ENCODE data around the gene SETD4.

SETD4 gene

GRCh38 chr21:36087362-36088138, 27.2 kb upstream of the SETD4 start:
- H3F3A ChIP-seq (ENCODE audit: control insufficient read depth, insufficient read depth) = no peaks in the 10 kb centered on the region
- no peaks in the 10 kb centered on the region for H3K79me2 ChIP-seq (ENCODE audit: control insufficient read depth, low read length)
- no peaks in the 10 kb centered on the region for H4K20me1 ChIP-seq (ENCODE audit: control insufficient read depth, insufficient read depth, low read depth, low read length)
- no peaks in the 10 kb centered on the region for H3K9me2 ChIP-seq (replicated peaks; ENCODE audit: control insufficient read depth, low read length)
- TF ChIP-seq CTCF (IDR thresholded peaks at IDR 0.05; ENCODE audit: low read depth, low read length, poor library complexity, severe bottlenecking) (peak; percentile 37), EZH2phosphoT487 (IDR thresholded peaks at IDR 0.05; ENCODE audit: borderline replicate concordance, low read length) (no peak)
- no peak overlapping the region for H3K27ac ChIP-seq (ENCODE audit: low read depth, low read length)
- no peak overlapping the region for H3K4me3 ChIP-seq (ENCODE audit: low read length)
- no peaks in the 10 kb centered on the region for H3K9me3 ChIP-seq (ENCODE audit: control insufficient read depth, insufficient read depth, low read length)
- no peak overlapping the region for H3K4me2 ChIP-seq (ENCODE audit: low read length)
- no peaks in the 10 kb centered on the region for H3K4me1 ChIP-seq (ENCODE audit: control insufficient read depth, low read length)
- no peaks in the 10 kb centered on the region for H3K27me3 ChIP-seq (ENCODE audit: control insufficient read depth, low read length)
- H3K36me3 ChIP-seq (ENCODE audit: control insufficient read depth, low read length) = no peaks in the 10 kb centered on the region

- H3F3A ChIP-seq (ENCODE audit: control insufficient read depth, insufficient read depth) = no peaks in the 10 kb centered on the region
These were observed 21.9 kb upstream of the SETD4 start for GRCh38 chr21:36082237-36082664.

GRCh38 chr21:36080386-36080785, 20.1 kb upstream of the SETD4 start:
- H3K9me3 ChIP-seq (ENCODE audit: control insufficient read depth, insufficient read depth, low read length) = no peaks in the 10 kb centered on the region
- peaks cover 8% of the 10 kb centered on the region for H3K27me3 ChIP-seq (ENCODE audit: control insufficient read depth, low read length)
- no peaks in the 10 kb centered on the region for H3F3A ChIP-seq (ENCODE audit: control insufficient read depth, insufficient read depth)
- H3K79me2 ChIP-seq (ENCODE audit: control insufficient read depth, low read length) = no peaks in the 10 kb centered on the region
- no peaks in the 10 kb centered on the region for H4K20me1 ChIP-seq (ENCODE audit: control insufficient read depth, insufficient read depth, low read depth, low read length)
- H3K4me1 ChIP-seq (ENCODE audit: control insufficient read depth, low read length) = no peaks in the 10 kb centered on the region
- no peak overlapping the region for H3K4me3 ChIP-seq (ENCODE audit: low read length)
- no peak overlapping the region for H3K4me2 ChIP-seq (ENCODE audit: low read length)
- H3K27ac ChIP-seq (ENCODE audit: low read depth, low read length) = no peak overlapping the region
- H3K9me2 ChIP-seq (replicated peaks; ENCODE audit: control insufficient read depth, low read length) = no peaks in the 10 kb centered on the region
- H3K36me3 ChIP-seq (ENCODE audit: control insufficient read depth, low read length) = no peaks in the 10 kb centered on the region
- TF ChIP-seq CTCF (IDR thresholded peaks at IDR 0.05; ENCODE audit: low read depth, low read length, poor library complexity, severe bottlenecking) (no peak), EZH2phosphoT487 (IDR thresholded peaks at IDR 0.05; ENCODE audit: borderline replicate concordance, low read length) (no peak)

More at GRCh38 chr21:36082237-36082664, 21.9 kb upstream of the SETD4 start:
- H3K36me3 ChIP-seq (ENCODE audit: control insufficient read depth, low read length) = no peaks in the 10 kb centered on the region
- no peaks in the 10 kb centered on the region for H3K9me3 ChIP-seq (ENCODE audit: control insufficient read depth, insufficient read depth, low read length)
- H3K9me2 ChIP-seq (replicated peaks; ENCODE audit: control insufficient read depth, low read length) = no peaks in the 10 kb centered on the region
- no peaks in the 10 kb centered on the region for H4K20me1 ChIP-seq (ENCODE audit: control insufficient read depth, insufficient read depth, low read depth, low read length)
- no peak for TF ChIP-seq EZH2phosphoT487 (IDR thresholded peaks at IDR 0.05; ENCODE audit: borderline replicate concordance, low read length)
- TF ChIP-seq CTCF (IDR thresholded peaks at IDR 0.05; ENCODE audit: low read depth, low read length, poor library complexity, severe bottlenecking) = no peak
- H3K27ac ChIP-seq (ENCODE audit: low read depth, low read length) = no peak overlapping the region
- H3K79me2 ChIP-seq (ENCODE audit: control insufficient read depth, low read length) = no peaks in the 10 kb centered on the region
- H3K27me3 ChIP-seq (ENCODE audit: control insufficient read depth, low read length) = peaks cover 7% of the 10 kb centered on the region; the same call in 1 of the 2 replicates
- no peak overlapping the region for H3K4me2 ChIP-seq (ENCODE audit: low read length)
- no peak overlapping the region for H3K4me3 ChIP-seq (ENCODE audit: low read length)
- no peaks in the 10 kb centered on the region for H3K4me1 ChIP-seq (ENCODE audit: control insufficient read depth, low read length)
